ENCODE data around the gene ITIH5. TPM values are rescaled to one million over a fixed set of nuclear protein-coding genes. Genes with fewer than 3 reads are reported as not detected.
A peak's percentile ranks its signal among the peaks of the same experiment; 100 is the strongest.

Gene ITIH5
- total and polyA plus RNA-seq, 2 of the 13 experiments (the other 11 are each of a cell fraction or from before 2014, with no cell fraction given), result 4.7 to 8.9 TPM

DNA sequence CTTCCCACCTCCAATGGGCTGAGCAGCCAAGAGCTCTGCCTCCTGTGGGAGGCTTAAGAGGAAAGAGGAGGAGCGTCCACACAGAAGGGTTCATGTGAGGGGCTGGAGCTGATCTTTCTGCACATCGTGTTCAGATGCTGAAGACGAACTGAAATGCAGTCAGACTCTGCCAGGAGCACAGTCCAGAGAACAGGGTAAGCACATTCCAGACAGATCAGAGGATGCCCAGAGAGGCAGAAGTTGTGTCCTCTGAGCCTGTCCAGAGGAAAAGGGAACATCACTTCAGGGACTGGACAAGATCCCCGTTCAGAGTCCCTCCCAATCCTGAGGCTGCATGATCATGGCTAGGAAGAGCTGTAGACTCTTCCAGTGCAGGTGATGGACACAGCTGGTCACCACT, 72.9 kb downstream of the ITIH5 start (continued):
- TF ChIP-seq PCBP2 (optimal IDR thresholded peaks at IDR 0.05; ENCODE audit: low read depth, low read length, poor library complexity, severe bottlenecking), result no peak
- TF ChIP-seq ZNF337 (CRISPR knock-in tag; IDR thresholded peaks at IDR 0.05; ENCODE audit: borderline replicate concordance, low read depth), result no peak

DNA sequence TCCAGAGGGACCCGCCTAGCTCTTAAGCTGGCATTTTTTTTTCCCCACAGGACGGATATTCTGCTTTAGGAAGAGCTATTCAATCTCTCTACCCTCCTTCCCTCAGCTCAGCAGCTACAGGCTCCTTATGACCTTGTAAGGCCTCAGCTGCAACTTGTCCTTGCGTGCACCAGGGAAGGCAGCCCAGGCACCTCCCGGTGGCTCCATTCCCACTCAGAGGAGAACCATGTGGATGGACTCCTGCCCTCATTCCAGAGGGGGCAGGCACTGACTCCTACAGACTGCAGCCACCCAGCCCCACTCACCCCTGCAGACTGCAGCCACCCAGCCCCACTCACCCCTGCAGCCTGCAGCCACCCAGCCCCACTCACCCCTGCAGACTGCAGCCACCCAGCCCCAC, 73.7 kb downstream of the ITIH5 start:
- ChIA-PET POLR2A (no interaction called here), CTCF (ENCODE audit: low intra/inter-chr PET ratio, low total read pairs) (no interaction called here)
- in situ Hi-C loops (cut with HindIII; ENCODE audit: extremely low pct_ligation_motif_present, low pct_unique_long_range_greater_than_20kb) (loop anchor here (5.0 kb wide), 1 partner anchor 46 kb away; no protein-coding TSS in a partner anchor), intact Hi-C loops (cut with micrococcal nuclease; ENCODE audit: unreplicated experiment) (no loop called here)
- no peak for DNase-seq (ENCODE audit: low spot score)
- H3K4me3 ChIP-seq (replicated peaks in 1 of 3; ENCODE audit: insufficient read depth in 1 of 3, low read depth in 2 of 3, low read length in 3 of 3), result no peak overlapping the region
- 77% methylated on average over 4 of the region's 4 CpGs for WGBS (ENCODE audit: low lambda C conversion rate)
- no peaks in the 10 kb centered on the region for H3K36me3 ChIP-seq (replicated peaks in 1 of 2; ENCODE audit: control insufficient read depth in 1 of 2, insufficient read depth in 2 of 2, low read length in 2 of 2)
- no peak overlapping the region for H3K27ac ChIP-seq (ENCODE audit: extremely low read length, insufficient read depth, low read length)
- BruUV-seq (replicated peaks), result no TSS peak
- H4K20me1 ChIP-seq (ENCODE audit: insufficient read depth, low read length), result no peaks in the 10 kb centered on the region
- H2AFZ ChIP-seq (ENCODE audit: low read length), result no peak overlapping the region
- TF ChIP-seq TCF7 (IDR thresholded peaks at IDR 0.05; ENCODE audit: low read depth), result no peak
- no peak for TF ChIP-seq ZNF235 (CRISPR knock-in tag; IDR thresholded peaks at IDR 0.05; ENCODE audit: borderline replicate concordance)
- no peak for TF ChIP-seq ZNF317 (CRISPR knock-in tag; IDR thresholded peaks at IDR 0.05)
- TF ChIP-seq ZSCAN25 (CRISPR knock-in tag; IDR thresholded peaks at IDR 0.05), result peak; percentile 92
- TF ChIP-seq ZBTB1 (CRISPR knock-in tag; IDR thresholded peaks at IDR 0.05; ENCODE audit: borderline replicate concordance), result no peak
- TF ChIP-seq HNRNPH1 (optimal IDR thresholded peaks at IDR 0.05; ENCODE audit: low read depth, low read length), result no peak
- no peak overlapping the region for H3K9ac ChIP-seq (ENCODE audit: insufficient read depth, low read depth, low read length)
- ATAC-seq, result peak; percentile 55
- H3K9me3 ChIP-seq (ENCODE audit: low read length), result no peaks in the 10 kb centered on the region
- no peak for FAIRE-seq
- no peaks in the 10 kb centered on the region for H3K4me1 ChIP-seq (ENCODE audit: insufficient read depth, low read length)
- no peaks in the 10 kb centered on the region for H3K27me3 ChIP-seq (ENCODE audit: control insufficient read depth in 1 of 2, insufficient read depth in 2 of 2, low read length in 2 of 2)
- H3K4me2 ChIP-seq (ENCODE audit: low read depth, low read length), result no peak overlapping the region
- H3K79me2 ChIP-seq (ENCODE audit: insufficient read depth, low read length), result no peaks in the 10 kb centered on the region

DNA sequence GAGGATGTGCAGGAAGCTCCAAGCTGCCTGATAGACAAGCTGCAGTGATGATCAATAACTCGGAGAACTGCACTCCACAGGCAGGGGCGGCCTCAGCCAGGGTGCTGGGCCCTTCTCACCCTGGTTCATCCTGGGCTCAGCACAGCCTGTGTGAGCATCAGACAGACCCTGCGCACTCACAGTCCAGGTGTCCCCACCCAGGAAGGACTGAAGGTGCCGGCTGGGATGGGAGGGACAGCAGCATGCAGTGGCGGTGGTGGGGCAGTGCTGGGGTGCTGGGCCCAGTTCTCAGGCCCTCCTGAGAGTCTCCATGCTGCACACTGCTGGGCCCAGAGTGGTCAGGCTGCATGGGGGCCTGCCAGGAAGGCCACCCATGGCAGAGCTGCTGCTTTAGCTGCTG, 74.1 kb downstream of the ITIH5 start:
- no peak overlapping the region for H3K27ac ChIP-seq (ENCODE audit: extremely low read length, insufficient read depth, low read length)
- POLR2A ChIA-PET, result interaction anchor here (0.5 kb wide), 1 partner anchor 47 kb away, joined by 3 read pairs; no protein-coding TSS in a partner anchor
- no peak overlapping the region for H3K4me3 ChIP-seq (replicated peaks in 1 of 3; ENCODE audit: insufficient read depth in 1 of 3, low read depth in 2 of 3, low read length in 3 of 3)
- intact Hi-C loops (cut with micrococcal nuclease; ENCODE audit: unreplicated experiment), result no loop called here
- no peak overlapping the region for H3K4me2 ChIP-seq (ENCODE audit: low read depth, low read length)
- no peak for TF ChIP-seq MTA1 (CRISPR knock-in tag; IDR thresholded peaks at IDR 0.05; ENCODE audit: borderline replicate concordance)
- no peak for TF ChIP-seq ARHGAP35 (CRISPR knock-in tag; IDR thresholded peaks at IDR 0.05; ENCODE audit: borderline replicate concordance)
- TF ChIP-seq, protein P1, sequence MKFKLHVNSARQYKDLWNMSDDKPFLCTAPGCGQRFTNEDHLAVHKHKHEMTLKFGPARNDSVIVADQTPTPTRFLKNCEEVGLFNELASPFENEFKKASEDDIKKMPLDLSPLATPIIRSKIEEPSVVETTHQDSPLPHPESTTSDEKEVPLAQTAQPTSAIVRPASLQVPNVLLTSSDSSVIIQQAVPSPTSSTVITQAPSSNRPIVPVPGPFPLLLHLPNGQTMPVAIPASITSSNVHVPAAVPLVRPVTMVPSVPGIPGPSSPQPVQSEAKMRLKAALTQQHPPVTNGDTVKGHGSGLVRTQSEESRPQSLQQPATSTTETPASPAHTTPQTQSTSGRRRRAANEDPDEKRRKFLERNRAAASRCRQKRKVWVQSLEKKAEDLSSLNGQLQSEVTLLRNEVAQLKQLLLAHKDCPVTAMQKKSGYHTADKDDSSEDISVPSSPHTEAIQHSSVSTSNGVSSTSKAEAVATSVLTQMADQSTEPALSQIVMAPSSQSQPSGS (CRISPR knock-in tag; IDR thresholded peaks at IDR 0.05), result no peak
- TF ChIP-seq ZNF790 (CRISPR knock-in tag; IDR thresholded peaks at IDR 0.05; ENCODE audit: borderline replicate concordance), result no peak
- TF ChIP-seq, protein P2, sequence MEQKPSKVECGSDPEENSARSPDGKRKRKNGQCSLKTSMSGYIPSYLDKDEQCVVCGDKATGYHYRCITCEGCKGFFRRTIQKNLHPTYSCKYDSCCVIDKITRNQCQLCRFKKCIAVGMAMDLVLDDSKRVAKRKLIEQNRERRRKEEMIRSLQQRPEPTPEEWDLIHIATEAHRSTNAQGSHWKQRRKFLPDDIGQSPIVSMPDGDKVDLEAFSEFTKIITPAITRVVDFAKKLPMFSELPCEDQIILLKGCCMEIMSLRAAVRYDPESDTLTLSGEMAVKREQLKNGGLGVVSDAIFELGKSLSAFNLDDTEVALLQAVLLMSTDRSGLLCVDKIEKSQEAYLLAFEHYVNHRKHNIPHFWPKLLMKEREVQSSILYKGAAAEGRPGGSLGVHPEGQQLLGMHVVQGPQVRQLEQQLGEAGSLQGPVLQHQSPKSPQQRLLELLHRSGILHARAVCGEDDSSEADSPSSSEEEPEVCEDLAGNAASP (CRISPR knock-in tag; IDR thresholded peaks at IDR 0.05; ENCODE audit: borderline replicate concordance), result no peak
- H3K9me3 ChIP-seq (ENCODE audit: low read length), result no peaks in the 10 kb centered on the region
- CTCF ChIA-PET (ENCODE audit: low intra/inter-chr PET ratio, low total read pairs), result no interaction called here
- no peaks in the 10 kb centered on the region for H3K4me1 ChIP-seq (ENCODE audit: insufficient read depth, low read length)
- no peaks in the 10 kb centered on the region for H3K27me3 ChIP-seq (ENCODE audit: control insufficient read depth in 1 of 2, insufficient read depth in 2 of 2, low read length in 2 of 2)
- no peaks in the 10 kb centered on the region for H3K79me2 ChIP-seq (ENCODE audit: insufficient read depth, low read length)
- no peak overlapping the region for H3K9ac ChIP-seq (ENCODE audit: insufficient read depth, low read depth, low read length)
- no peaks in the 10 kb centered on the region for H3K36me3 ChIP-seq (replicated peaks in 1 of 2; ENCODE audit: control insufficient read depth in 1 of 2, insufficient read depth in 2 of 2, low read length in 2 of 2)
- ATAC-seq (peak; percentile 70), FAIRE-seq (no peak), DNase-seq (ENCODE audit: low spot score) (no peak)
- in situ Hi-C loops (cut with HindIII; ENCODE audit: extremely low pct_ligation_motif_present, low pct_unique_long_range_greater_than_20kb), result loop anchor here (5.0 kb wide), 1 partner anchor 45 kb away; no protein-coding TSS in a partner anchor
- no peak overlapping the region for H2AFZ ChIP-seq (ENCODE audit: low read length)
- H4K20me1 ChIP-seq (ENCODE audit: insufficient read depth, low read length), result no peaks in the 10 kb centered on the region
- BruUV-seq (replicated peaks), result no TSS peak
- no CpG with 5 or more reads among the region's 5 CpGs for WGBS (ENCODE audit: low lambda C conversion rate)
